ENCODE measurements around the gene SLAMF9.

DNA sequence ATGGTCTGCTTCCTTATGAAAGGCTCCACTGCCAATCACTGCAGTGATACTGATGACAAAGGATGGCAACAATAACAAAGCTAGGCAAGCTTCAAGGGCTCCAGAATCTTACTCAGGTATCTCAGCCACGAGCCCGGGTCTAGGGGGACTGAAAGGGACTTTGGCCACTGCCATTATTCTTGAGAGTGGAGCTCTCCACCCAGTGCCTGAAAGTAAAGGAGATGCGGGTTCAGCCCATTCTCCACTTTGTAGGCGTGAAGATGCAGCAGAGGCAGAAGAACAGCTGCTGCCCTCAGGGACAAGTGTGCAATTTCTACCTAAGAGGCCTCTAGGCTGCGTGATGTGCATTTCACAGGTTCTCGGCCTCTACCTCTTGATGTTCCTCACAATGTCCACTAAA lies 31.4 kb upstream of the SLAMF9 start:
- TF ChIP-seq CTCF (IDR thresholded peaks at IDR 0.05; ENCODE audit: low read depth, low read length), result no peak
- no peak for TF ChIP-seq EZH2phosphoT487 (IDR thresholded peaks at IDR 0.05; ENCODE audit: low read depth)

Data from OCI-LY3 (cell line).